Tongue (tissue), 2 donors: ENCODE results near the gene CEBPA. TPM values are rescaled to one million over a fixed set of nuclear protein-coding genes. Genes with fewer than 3 reads are reported as not detected.
"Not testable (repeated sequence)": the region's sequence is repeated elsewhere in the genome, so short reads cannot be mapped to it uniquely, and the experiment has no call there.

Experiments used
- DNase-seq: peaks from one replicate; pipeline ENCODE4 v3.0.0-alpha.2; 2015
- total RNA-seq: library from RNA; depleted of rRNA; stranded (reverse); fragments of >200 nt; gene quantifications from one replicate; pipeline ENCODE4 v1.2.3, GENCODE V29; 2014

The CEBPA gene
- total RNA-seq, 1 donor from 2014 or later: 14.6 TPM

GRCh38 chr19:33300009-33300893, 2.1 kb downstream of the CEBPA start:
- DNase-seq: no peak

- DNase-seq: no peak
Observed at GRCh38 chr19:33299051-33299688, 3.2 kb downstream of the CEBPA start.

GRCh38 chr19:33298146-33298911, 4.0 kb downstream of the CEBPA start:
- peak; percentile 72 for DNase-seq

- DNase-seq: no peak
Observed at GRCh38 chr19:33297401-33298145, 4.8 kb downstream of the CEBPA start.

GRCh38 chr19:33296488-33296971, 5.8 kb downstream of the CEBPA start:
- DNase-seq: peak; percentile 55

GRCh38 chr19:33295621-33296487, 6.5 kb downstream of the CEBPA start:
- no peak for DNase-seq

- not testable (repeated sequence) for DNase-seq
Observed at GRCh38 chr19:33295046-33295445, 7.3 kb downstream of the CEBPA start.

GRCh38 chr19:33294058-33294798, 8.1 kb downstream of the CEBPA start:
- no peak for DNase-seq

GRCh38 chr19:33293255-33294057, 8.9 kb downstream of the CEBPA start:
- DNase-seq: peak; percentile 74

GRCh38 chr19:33292595-33293254, 9.6 kb downstream of the CEBPA start:
- no peak for DNase-seq

- DNase-seq: no peak
Observed at GRCh38 chr19:33291623-33292534, 10.5 kb downstream of the CEBPA start.

GRCh38 chr19:33290956-33291622, 11.2 kb downstream of the CEBPA start:
- no peak for DNase-seq

- DNase-seq: no peak
Observed at GRCh38 chr19:33290082-33290815, 12.1 kb downstream of the CEBPA start.

- DNase-seq: no peak
Observed at GRCh38 chr19:33289261-33289660, 13.1 kb downstream of the CEBPA start.

GRCh38 chr19:33288666-33289065, 13.7 kb downstream of the CEBPA start:
- DNase-seq: no peak

GRCh38 chr19:33287927-33288326, 14.4 kb downstream of the CEBPA start:
- no peak for DNase-seq
